HG03064 (cell line): ENCODE measurements around the gene TYW1B.
"Not testable (repeated sequence)": the region's sequence is repeated elsewhere in the genome, so short reads cannot be mapped to it uniquely, and the experiment has no call there.

Experiments used
- ATAC-seq: cut with Tn5 transposase; IDR thresholded peaks from one replicate; pipeline ENCODE4 v1.9.1; 2021; ENCODE audit warnings: low read depth; ENCODE audit not compliant: unreplicated experiment

The TYW1B gene

DNA sequence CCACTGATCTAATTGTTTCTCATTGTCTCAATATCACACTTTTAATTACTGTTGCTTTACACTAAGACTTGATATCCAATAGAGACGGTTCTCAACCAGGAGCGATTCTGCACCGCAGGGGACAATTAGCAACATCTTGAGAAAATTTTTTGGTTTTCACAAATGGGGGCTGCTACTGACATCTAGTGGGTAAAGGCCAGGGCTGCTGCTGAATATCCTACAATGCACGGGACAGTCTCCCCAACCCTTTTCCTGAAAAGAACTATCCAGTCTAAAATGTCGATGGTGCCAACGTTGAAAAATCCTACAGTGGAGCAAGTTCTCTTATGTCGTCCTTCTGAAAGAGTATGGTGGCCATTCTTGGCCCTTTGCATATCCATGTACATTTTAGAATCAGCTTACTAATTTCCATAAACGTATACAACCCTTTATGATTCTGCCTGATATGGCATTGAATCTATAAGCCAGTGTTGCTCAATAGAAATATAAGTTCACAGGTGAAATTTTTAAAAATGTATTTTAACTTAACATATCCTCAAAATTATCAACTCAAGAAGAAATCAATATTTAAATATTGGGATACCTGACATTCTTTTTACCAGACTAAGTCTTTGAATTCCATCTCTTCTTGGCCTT lies 192.6 kb downstream of the TYW1B start:
- ATAC-seq: not testable (repeated sequence)

DNA sequence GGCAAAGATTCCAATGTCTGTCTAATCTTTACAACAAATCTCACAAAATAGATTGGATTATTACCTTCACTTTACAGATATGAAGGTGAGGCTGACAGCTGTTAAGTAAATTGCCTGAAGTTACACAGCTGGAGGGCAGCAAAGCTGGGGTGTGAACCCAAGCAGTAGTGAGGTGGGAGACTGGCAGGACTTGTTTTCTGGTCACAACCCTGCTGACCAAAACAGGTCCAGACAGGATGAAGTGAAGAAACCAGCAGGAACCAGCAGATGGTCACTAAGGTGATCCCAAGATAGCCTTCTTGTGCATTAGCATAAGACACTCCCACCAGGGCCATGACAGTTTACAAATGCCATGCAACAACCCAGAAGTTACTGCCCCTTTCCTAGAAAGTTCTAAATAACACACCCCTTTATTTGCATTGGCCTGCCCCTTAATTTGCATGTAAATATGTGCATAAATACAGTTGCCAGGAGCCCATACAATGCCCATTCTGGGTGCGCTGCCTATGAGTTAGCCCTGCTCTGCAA lies 195.2 kb downstream of the TYW1B start:
- not testable (repeated sequence) for ATAC-seq

DNA sequence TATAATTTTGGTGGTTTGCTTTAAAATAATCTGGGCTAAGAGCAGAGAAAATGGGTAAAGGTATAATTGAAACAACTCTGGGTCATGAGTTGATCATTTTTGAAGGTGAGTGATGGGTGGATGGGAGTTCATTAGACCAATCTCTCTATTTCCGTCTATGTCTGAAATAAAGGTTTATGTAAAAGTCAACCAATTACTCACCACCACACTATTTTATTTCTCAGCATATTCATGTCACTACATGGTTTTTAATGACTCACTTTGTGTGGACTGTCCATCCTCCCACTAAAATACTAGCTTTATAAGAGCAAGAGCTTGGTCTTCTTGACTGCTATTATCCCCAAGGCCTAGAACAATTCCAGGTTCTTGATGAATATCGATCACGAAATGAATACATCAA lies 199.6 kb downstream of the TYW1B start:
- ATAC-seq: not testable (repeated sequence)

DNA sequence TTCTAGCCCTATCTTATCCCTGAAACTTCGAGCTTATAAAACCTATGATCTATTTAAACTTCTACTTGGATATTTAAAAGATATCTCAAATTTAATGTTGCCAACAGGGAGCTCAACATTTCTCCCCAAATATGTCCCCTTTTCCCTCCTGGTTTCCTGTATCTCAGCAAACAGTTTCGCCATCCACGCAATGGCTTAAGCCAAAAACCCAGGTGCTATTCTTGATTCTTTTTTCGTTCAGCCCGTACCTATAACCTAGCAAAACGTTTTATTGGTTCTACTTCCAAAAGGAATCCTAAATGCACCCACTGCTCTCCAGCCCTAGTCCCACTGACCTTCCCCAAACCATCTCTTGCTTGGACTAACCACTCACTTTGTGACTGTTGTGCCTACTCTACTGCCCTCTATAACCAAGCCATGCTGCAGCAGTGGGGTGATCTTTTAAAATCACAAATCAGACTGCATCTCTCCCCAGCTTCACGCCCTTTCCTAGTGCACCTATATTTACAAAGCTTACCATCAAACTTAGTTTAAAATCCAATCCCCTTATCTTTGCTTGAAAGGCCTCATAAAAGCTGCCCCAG lies 201.5 kb downstream of the TYW1B start:
- ATAC-seq: peak; percentile 17

DNA sequence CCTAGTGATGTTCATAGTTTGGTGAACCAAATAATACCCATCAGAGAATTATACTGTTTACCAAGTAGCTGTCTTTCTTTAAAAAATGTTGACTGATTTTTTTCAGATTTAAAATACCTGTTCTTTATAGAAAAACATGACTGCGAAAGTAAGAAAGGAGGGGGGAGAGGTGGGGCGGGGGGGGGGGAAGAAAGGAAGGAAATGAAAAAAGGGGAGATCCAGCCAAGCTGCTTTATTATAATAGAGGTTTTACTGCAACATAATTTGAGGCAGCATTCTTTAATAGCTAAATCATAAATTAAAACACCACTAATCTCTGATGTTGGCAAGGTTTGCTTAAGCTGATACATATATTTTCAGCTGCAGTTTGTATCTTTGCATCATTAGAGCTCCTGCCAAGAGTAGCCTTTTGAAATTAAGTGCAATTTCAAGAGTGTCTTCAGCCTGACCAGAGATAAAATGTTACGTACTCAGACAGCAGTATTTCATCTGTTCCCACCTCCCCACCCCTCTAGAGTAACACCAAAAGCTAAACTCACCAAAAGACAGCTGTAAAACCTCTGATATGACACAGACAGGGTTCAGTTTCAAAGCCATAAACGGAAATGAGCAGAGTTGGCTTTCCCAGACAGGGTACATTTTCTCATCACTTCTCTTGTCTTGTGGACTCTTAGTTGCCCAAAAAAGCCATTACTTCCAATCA lies 202.1 kb downstream of the TYW1B start:
- peak; percentile 91 for ATAC-seq

DNA sequence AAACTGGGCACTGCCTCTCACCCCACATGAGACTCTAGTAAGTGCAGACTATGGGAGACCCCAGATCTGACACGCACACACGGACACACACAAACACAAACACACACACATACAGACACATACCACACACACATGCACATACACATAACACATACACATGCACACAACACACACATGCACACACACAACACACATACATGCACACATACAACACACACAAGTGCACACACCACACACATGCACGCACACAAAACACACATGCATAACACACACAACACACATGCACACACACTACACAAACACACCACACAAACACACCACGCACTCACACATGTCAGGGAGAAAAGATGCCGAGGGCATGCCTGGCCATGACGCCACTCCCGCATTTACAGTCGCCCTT lies 205.5 kb downstream of the TYW1B start:
- no peak for ATAC-seq

DNA sequence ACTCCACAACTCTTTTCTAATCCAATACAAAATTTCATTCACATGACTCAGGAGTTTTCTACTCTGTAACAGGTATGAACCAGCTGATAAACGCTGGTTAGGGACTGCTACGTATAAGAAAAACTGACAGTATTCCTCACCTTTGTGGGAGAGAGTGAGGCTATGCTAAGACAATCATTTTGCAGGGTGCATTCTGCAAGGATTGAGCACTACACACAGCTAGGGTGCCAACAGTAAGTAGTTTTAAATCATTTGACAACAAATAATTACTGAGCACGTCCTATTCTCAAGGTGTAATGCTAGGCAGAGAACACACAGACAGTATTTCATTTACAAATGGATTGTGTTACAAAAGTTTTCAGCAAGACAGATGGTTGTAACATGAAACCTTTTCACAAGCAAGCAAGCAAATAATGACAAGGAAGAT lies 206.2 kb downstream of the TYW1B start:
- ATAC-seq: not testable (repeated sequence)

DNA sequence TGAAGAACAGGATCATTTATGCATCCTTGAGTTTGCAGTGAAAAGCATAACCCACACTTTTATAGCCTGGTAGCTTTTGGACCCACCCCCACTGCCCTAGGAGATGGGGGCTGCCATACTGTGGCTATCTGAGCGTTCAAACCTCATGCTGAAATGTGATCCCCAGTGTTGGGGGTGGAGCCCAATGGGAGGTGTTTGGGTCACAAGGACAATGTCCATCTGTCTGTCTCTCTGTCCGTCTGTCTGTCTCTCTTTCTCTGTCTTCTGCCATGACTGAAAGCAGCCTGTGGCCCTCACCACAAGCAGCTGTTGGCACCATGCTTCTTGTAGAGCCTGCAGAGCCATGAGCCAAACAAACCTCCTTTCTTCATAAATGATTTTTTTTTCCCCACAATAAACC lies 207.1 kb downstream of the TYW1B start:
- ATAC-seq: not testable (repeated sequence)

DNA sequence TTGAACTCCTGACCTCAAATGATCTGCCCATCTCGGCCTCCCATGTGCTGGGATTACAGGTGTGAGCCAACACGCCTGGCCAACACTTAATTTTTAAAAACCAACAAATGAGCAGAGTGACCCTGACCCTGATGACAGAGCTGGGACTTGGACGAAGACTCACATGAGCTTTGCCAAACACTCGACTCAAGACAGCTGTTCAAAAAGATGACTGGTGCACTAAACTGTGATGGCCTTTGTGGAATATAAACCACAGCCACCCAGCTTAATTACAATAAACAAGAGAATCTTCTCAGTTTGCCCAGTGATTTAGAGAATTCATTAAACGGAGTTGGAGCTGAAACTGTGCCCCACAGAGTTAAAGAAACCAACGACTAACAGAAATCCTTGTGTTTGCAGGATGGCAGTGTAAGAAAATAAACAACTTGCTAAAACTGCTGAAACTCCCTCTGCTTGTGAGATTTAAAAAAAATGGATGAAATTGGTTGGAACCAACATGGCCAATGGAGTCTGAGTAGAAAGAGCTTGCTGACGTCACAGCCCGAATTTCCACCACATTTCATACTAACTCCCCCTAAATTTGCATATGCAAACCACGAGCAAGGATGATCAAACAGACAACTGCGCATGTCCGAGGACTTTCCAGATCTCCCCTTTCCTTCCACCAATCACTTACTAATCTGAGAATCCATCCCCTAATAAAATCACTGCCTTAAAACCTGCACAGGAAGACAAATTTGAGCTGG lies 209.4 kb downstream of the TYW1B start:
- not testable (repeated sequence) for ATAC-seq

DNA sequence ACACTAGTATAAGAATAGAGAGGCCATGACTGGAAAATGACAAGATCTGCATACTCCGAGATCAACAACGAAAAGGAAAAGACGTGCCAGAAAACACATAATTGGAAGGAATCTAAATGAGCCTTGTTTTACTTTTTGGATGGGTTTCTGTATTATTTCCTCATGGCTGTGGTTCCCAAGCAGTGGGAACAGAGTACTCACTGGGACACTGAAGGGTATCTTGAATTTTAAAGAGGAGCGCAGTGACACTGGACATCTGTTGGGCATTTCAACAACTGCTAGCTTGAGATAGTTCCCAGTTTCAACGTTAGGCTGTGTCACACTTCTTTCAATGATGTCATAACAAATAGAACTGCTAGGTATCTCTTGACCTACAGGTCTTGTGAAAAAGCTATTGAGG lies 218.2 kb downstream of the TYW1B start:
- ATAC-seq: not testable (repeated sequence)

DNA sequence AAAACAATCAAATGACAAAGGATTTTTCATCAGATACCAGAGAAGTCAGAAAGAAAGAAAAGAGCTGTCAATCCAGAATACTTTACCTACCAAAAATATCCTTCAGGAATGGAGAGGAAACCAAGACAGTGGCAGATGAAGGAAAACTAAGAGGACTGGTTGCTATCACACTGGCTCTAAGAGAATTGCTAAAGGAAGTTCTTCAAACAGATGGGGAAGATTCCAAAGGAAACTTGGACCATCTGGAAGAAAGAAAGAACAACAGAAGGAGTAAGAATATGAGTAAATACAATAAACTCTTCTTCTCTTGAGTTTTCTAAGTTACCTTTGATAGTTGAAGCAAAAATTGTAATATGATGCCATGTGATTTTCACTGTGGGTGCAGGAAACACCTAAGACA lies 220.0 kb downstream of the TYW1B start:
- not testable (repeated sequence) for ATAC-seq

DNA sequence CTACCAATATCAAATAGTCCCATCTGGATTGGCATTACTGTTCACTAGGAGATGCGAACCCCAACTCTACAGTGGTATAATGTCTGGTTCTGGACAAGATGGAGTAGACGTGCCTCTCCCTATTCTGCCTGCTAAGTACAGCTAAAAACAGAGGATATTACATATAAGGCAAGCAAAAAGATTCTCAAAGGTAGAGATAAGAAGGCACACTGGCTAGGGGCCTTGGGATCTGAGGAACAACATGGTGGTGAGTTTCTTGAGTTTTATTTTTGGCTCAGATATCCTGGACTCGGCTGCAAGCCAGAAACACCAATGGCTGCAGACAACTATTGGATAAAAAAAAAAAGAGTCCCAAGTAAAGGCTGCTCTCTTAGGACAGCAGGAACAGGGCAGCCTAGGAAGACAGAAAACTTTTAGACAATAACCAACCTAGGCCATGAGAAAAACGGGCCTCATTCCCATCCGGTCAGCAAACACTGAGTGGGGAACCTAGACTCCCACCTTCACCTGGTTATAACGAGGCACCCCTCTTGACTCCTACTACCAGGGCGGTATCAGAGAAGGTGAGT lies 222.1 kb downstream of the TYW1B start:
- not testable (repeated sequence) for ATAC-seq

DNA sequence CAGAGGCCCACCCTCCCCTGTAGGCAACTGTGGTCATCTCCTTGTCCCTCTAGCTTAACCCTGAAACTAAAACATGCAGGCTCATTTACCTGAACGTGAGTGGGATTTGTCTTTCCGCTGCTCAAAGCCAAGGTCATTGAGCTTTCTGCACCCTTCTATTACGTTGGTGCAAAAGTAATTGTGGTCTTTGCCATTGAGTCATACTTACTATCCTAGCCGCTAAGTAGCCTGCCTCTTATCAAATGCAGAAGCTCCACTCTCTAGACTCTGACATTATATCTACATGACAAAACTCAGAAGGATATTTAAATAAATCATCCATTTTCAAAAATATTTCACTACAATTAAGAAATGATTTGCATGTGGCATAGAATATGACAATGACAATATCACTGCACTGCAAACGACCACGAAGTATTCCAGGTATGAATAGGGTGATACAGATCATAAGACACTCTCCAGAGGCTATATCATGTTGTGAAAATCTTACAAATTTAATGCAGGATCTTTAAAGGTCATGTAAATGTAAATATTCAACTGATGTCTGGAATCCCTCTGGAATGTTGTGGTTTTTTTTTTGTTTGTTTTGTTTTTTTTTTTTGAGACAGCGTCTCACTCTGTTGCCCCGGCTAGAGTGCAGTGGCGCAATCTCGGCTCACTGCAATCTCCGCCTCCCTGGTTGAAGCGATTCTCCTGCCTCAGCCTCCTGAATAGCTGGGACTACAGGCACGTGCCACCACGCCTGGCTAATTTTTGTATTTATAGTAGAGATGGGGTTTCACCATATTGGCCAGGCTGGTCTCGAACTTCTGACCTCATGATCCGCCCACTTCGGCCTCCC lies 223.0 kb downstream of the TYW1B start:
- ATAC-seq: not testable (repeated sequence)

DNA sequence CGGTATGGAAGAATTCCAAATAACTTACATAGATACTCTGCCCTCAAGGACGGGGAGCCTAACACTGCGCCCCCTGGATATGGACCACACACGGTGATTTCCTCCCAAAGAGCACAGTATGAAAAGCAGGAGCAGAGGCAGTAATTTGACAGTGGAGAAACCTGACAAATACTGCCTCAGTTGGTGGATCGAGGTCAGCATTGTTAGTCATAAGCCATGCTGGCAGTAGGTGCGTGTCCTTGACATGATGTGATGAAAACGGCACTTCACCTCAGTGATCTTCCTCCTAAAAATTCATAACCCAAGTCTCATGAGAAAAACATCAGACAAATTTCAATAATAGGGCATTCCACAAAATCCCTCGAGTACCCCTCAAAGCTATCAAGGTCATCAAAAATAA lies 224.5 kb downstream of the TYW1B start:
- not testable (repeated sequence) for ATAC-seq

DNA sequence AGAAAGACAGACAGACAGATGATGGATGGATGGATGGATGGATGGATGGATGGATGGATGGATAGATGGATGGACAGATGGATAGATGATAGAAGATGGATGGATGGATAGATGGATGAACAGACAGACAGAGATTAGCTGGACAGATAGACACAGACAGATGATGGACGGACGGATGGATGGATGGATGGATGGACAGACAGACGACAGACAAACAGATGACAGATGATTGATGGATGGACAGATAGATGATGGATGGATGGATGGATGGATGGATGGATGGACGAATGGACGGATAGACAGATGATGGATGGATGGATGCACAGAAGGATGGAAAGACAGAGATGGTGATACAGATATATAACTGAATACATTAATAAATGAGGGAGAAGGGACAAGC lies 224.9 kb downstream of the TYW1B start:
- ATAC-seq: no peak

DNA sequence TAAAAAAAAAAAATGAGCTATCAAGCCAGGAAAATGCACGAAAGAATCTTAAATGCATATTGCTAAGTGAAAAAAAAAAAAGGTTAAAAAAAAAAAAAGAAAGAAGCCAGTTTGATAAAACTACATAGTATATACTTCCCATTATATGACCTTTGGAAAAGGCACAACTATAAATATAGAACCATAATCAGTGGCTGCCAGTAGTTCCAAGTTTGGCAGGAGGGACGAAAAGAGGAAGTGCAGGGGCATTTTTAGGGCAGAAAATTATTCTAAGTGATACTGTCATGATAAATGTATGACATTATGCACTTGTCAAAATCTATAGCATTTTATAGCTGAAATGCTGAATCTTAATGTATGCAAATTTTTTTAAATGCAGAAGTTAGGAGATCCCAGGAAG lies 226.3 kb downstream of the TYW1B start:
- not testable (repeated sequence) for ATAC-seq

DNA sequence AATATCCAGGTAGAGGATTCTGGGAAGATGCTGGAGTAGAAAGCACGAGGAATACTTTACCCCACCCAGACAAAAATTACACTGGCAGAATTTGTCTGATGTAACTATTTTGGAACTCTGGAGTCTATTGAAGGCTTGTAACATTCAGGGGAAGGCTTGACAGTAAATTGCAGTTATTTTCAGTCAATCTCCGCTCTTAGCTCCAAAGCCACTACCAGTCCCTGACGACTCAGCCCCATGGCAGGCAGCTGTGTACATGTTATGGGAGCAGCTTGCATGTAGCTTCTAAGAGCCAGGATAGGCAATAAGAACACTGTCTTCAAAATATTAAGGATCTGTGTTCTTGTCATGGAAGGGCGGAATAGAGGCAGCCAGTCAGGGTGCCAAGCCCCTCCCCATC lies 238.0 kb downstream of the TYW1B start:
- ATAC-seq: not testable (repeated sequence)

DNA sequence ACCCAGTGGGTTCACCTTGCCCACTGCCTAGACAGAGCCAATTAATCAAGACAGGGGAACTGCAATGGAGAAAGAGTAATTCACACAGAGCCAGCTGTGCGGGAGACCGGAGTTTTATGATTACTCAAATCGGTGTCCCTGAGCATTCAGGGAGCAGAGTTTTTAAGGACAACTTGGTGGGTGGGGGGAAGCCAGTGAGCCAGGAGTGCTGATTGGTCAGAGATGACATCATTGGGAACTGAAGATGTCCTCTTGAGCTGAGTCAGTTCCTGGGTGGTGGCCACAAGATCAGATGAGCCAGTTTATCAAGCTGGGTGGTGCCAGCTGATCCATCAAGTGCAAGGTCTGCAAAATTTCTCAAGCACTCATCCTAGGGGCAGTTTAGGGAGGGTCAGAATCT lies 240.7 kb downstream of the TYW1B start:
- not testable (repeated sequence) for ATAC-seq

DNA sequence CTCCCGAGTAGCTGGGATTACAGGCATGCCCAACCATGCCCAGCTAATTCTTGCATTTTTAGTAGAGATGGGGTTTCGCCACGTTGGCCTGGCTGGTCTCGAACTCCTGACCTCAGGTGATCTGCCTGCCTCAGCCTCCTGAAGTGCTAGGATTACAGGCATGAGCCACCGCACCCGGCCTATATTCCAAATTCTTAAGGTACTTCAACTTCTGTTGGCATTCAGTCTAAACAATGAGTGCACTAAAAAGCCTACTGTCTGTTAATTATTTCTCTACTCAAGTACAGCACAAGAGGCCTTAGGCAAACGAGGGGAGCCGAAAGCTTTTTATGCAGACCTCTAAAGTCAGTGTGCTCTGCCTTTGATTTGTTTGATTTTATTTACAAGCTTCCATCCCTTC lies 243.4 kb downstream of the TYW1B start:
- not testable (repeated sequence) for ATAC-seq
